H9 (cell line): ENCODE data around the gene ITGB7. TPM values are rescaled to one million over a fixed set of nuclear protein-coding genes. Genes with fewer than 3 reads are reported as not detected.

Source experiments
- DNase-seq: peaks from one replicate; pipeline ENCODE4 v3.0.0-alpha.2; 2017
- H2AFZ ChIP-seq: one replicate; pipeline ENCODE4 v1.6.1; 2013; ENCODE audit warnings: mild to moderate bottlenecking, low read length, control low read depth, moderate library complexity
- H2AK5ac ChIP-seq: 2 replicates; pipeline ENCODE4 v1.6.1; 2013; ENCODE audit warnings: low read length, control low read depth, mixed read lengths; ENCODE audit not compliant: insufficient read length
- H2BK120ac ChIP-seq: one replicate; pipeline ENCODE4 v1.6.1; 2013; ENCODE audit warnings: low read depth, mild to moderate bottlenecking, low read length, control low read depth, inconsistent platforms; ENCODE audit not compliant: poor library complexity, severe bottlenecking
- H2BK12ac ChIP-seq: 2 replicates; pipeline ENCODE4 v1.6.1; 2013; ENCODE audit warnings: low read length, control low read depth, mixed read lengths, low read depth; ENCODE audit not compliant: insufficient read length
- H2BK15ac ChIP-seq: 2 replicates; pipeline ENCODE4 v1.6.1; 2013; ENCODE audit warnings: low read depth, low read length, control low read depth
- H2BK20ac ChIP-seq: one replicate; pipeline ENCODE4 v1.6.1; 2013; ENCODE audit warnings: low read depth, mild to moderate bottlenecking, low read length, control low read depth, inconsistent platforms; ENCODE audit not compliant: poor library complexity, severe bottlenecking
- H2BK5ac ChIP-seq: 2 replicates; pipeline ENCODE4 v1.6.1; 2013; ENCODE audit warnings: low read length, control low read depth, mixed read lengths; ENCODE audit not compliant: insufficient read length
- H3K14ac ChIP-seq: 2 replicates; pipeline ENCODE4 v1.6.1; 2013; ENCODE audit warnings: low read length, control low read depth; ENCODE audit not compliant: insufficient read depth
- H3K18ac ChIP-seq: 2 replicates; pipeline ENCODE4 v1.6.1; 2013; ENCODE audit warnings: low read depth, mild to moderate bottlenecking, mixed read lengths, low read length, control low read depth; ENCODE audit not compliant: insufficient read length
- H3K23ac ChIP-seq: 2 replicates; pipeline ENCODE4 v1.6.1; 2013; ENCODE audit warnings: low read length, control low read depth, mixed read lengths, low read depth; ENCODE audit not compliant: insufficient read length
- H3K23me2 ChIP-seq: 2 replicates; pipeline ENCODE4 v1.6.1; 2013; ENCODE audit warnings: low read depth, mild to moderate bottlenecking, mixed read lengths, low read length, control low read depth; ENCODE audit not compliant: insufficient read length, poor library complexity, severe bottlenecking
- H3K27ac ChIP-seq: 2 replicates; pipeline ENCODE4 v1.5.1; 2013; ENCODE audit warnings: low read length, control low read depth, mixed read lengths, low read depth; ENCODE audit not compliant: insufficient read length
- H3K27me3 ChIP-seq: 2 replicates; pipeline ENCODE4 v1.6.1; 2013; ENCODE audit warnings: low read length, control low read depth, inconsistent platforms; ENCODE audit not compliant: insufficient read depth
- H3K4ac ChIP-seq: 2 replicates; pipeline ENCODE4 v1.6.1; 2013; ENCODE audit warnings: low read depth, mild to moderate bottlenecking, control low read depth, inconsistent platforms, low read length, moderate library complexity
- H3K4me1 ChIP-seq: 2 replicates; pipeline ENCODE4 v1.6.1; 2013; ENCODE audit warnings: low read length, control low read depth, inconsistent platforms; ENCODE audit not compliant: insufficient read depth
- H3K4me2 ChIP-seq: 2 replicates; pipeline ENCODE4 v1.6.1; 2013; ENCODE audit warnings: low read length, control low read depth, mixed read lengths; ENCODE audit not compliant: insufficient read length, insufficient read depth
- H3K56ac ChIP-seq: 2 replicates; pipeline ENCODE4 v1.6.1; 2013; ENCODE audit warnings: low read depth, mild to moderate bottlenecking, mixed read lengths, low read length, control low read depth; ENCODE audit not compliant: insufficient read length
- H3K79me1 ChIP-seq: 2 replicates; pipeline ENCODE4 v1.6.1; 2013; ENCODE audit warnings: low read depth, mild to moderate bottlenecking, moderate library complexity, low read length, control low read depth, inconsistent platforms; ENCODE audit not compliant: insufficient read depth, poor library complexity, severe bottlenecking
- H3K79me2 ChIP-seq: 2 replicates; pipeline ENCODE4 v1.6.1; 2013; ENCODE audit warnings: low read length, control low read depth, inconsistent platforms; ENCODE audit not compliant: insufficient read depth
- H3K9ac ChIP-seq: 2 replicates; pipeline ENCODE4 v1.6.1; 2013; ENCODE audit warnings: low read length, control low read depth, mixed read lengths; ENCODE audit not compliant: insufficient read length; ENCODE audit errors: extremely low read depth
- H3K9me3 ChIP-seq: one replicate; pipeline ENCODE4 v1.6.1; 2013; ENCODE audit warnings: low read depth, low read length, inconsistent platforms; ENCODE audit not compliant: control insufficient read depth
- H3T11ph ChIP-seq: one replicate; pipeline ENCODE4 v1.6.1; 2013; ENCODE audit warnings: mild to moderate bottlenecking, low read length, control low read depth, inconsistent platforms
- H4K20me1 ChIP-seq: one replicate; pipeline ENCODE4 v1.6.1; 2013; ENCODE audit not compliant: control insufficient read depth, insufficient read length, insufficient read depth
- H4K5ac ChIP-seq: 2 replicates; pipeline ENCODE4 v1.6.1; 2013; ENCODE audit warnings: low read depth, mild to moderate bottlenecking, mixed read lengths, low read length, control low read depth; ENCODE audit not compliant: insufficient read length
- H4K8ac ChIP-seq: replicated peaks from 2 replicates; pipeline ENCODE4 v1.6.1; 2013; ENCODE audit warnings: low read length, control low read depth, mixed read lengths, low read depth; ENCODE audit not compliant: insufficient read length
- H4K91ac ChIP-seq: 2 replicates; pipeline ENCODE4 v1.6.1; 2013; ENCODE audit warnings: low read depth, mild to moderate bottlenecking, moderate library complexity, mixed read lengths, low read length, control low read depth; ENCODE audit not compliant: insufficient read length
- H3K27ac Mint-ChIP-seq, 3 experiments: 2 replicates in 2 of 3; 3 replicates in 1 of 3; pipeline ENCODE4 v1.8.0; 2020 to 2021; ENCODE audit warnings: mixed read lengths in 3 of 3, mild to moderate bottlenecking in 1 of 3, moderate library complexity in 1 of 3
- H3K27me3 Mint-ChIP-seq: 2 replicates; pipeline ENCODE4 v1.8.0; 2021; ENCODE audit warnings: low read depth, mild to moderate bottlenecking, moderate library complexity, mixed read lengths
- H3K36me3 Mint-ChIP-seq, 3 experiments: 2 replicates in 2 of 3; 3 replicates in 1 of 3; pipeline ENCODE4 v1.8.0; 2020 to 2021; ENCODE audit warnings: low read depth in 3 of 3, mixed read lengths in 3 of 3; ENCODE audit not compliant: insufficient read depth in 1 of 3
- H3K4me1 Mint-ChIP-seq, 2 experiments: 2 replicates each; pipeline ENCODE4 v1.8.0; 2020; ENCODE audit warnings: mixed read lengths in 2 of 2
- H3K4me3 Mint-ChIP-seq, 2 experiments: 2 replicates in 1 of 2; 3 replicates in 1 of 2; pipeline ENCODE4 v1.8.0; 2020 to 2021; ENCODE audit warnings: mild to moderate bottlenecking in 2 of 2, mixed read lengths in 2 of 2, moderate library complexity in 1 of 2
- H3K9me3 Mint-ChIP-seq, 2 experiments: 2 replicates in 1 of 2; 3 replicates in 1 of 2; pipeline ENCODE4 v1.8.0; 2020; ENCODE audit warnings: mild to moderate bottlenecking in 2 of 2, mixed read lengths in 2 of 2, moderate library complexity in 1 of 2
- CTCF ChIP-seq: fragments of 200-600 bp; sonication (generic); conservative IDR thresholded peaks from 3 replicates; pipeline ENCODE4 v1.8.0; 2021; ENCODE audit warnings: antibody characterized with exemption, mild to moderate bottlenecking
- WGBS: extraction: QIAGEN DNeasy Blood & Tissue Kit; methylation state at CpG from one replicate; pipeline ENCODE4 v1.1.7; 2013; ENCODE audit warnings: missing lambda C conversion rate, low lambda C conversion rate, mixed read lengths; ENCODE audit not compliant: insufficient read length; ENCODE audit errors: extremely low coverage; 5-methylcytosine and 5-hydroxymethylcytosine counted together
- total RNA-seq: library from RNA; stranded (reverse); gene quantifications from 2 replicates; pipeline ENCODE4 v1.2.1, GENCODE V29; 2021

ITGB7 gene
- total RNA-seq, 1 experiment from 2014 or later, result 0.39 TPM

GRCh38 chr12:53192531-53193021 lies 14.5 kb downstream of the ITGB7 start:
- H2BK120ac ChIP-seq, result no peak overlapping the region
- H2AK5ac ChIP-seq, result no peak overlapping the region
- H3K14ac ChIP-seq, result no peak overlapping the region
- H3K23ac ChIP-seq, result no peak overlapping the region
- Mint-ChIP-seq H3K4me1 (peaks cover 14 to 15% of the 10 kb centered on the region in 2 experiments), H3K9me3 (no peaks in the 10 kb centered on the region), H3K36me3 (peaks cover 2 to 11% (median 3%) of the 10 kb centered on the region in 3 experiments; a peak in 6 of 7 replicates), H3K4me3 (no peak overlapping the region; a peak in 1 of 5 replicates), H3K27ac (no peak overlapping the region), H3K27me3 (peaks cover 67% of the 10 kb centered on the region)
- H4K8ac ChIP-seq, result no peak overlapping the region
- no peak overlapping the region for H2BK20ac ChIP-seq
- H4K20me1 ChIP-seq, result no peaks in the 10 kb centered on the region
- WGBS, result no CpG with 5 or more reads among the region's 14 CpGs
- H4K91ac ChIP-seq, result no peak overlapping the region
- H3T11ph ChIP-seq, result no peak overlapping the region
- H3K4me2 ChIP-seq, result no peak overlapping the region
- no peak overlapping the region for H2BK5ac ChIP-seq
- H3K4ac ChIP-seq, result no peak overlapping the region
- H2BK15ac ChIP-seq, result no peak overlapping the region
- no peak for DNase-seq
- no peak overlapping the region for H2BK12ac ChIP-seq
- no peaks in the 10 kb centered on the region for H3K79me1 ChIP-seq
- H3K23me2 ChIP-seq, result no peaks in the 10 kb centered on the region
- H3K27me3 ChIP-seq, result peaks cover 11% of the 10 kb centered on the region; the same call in 1 of the 2 replicates
- H4K5ac ChIP-seq, result no peak overlapping the region
- no peaks in the 10 kb centered on the region for H3K9me3 ChIP-seq
- no peak overlapping the region for H3K9ac ChIP-seq
- H2AFZ ChIP-seq, result no peak overlapping the region
- no peak overlapping the region for H3K56ac ChIP-seq
- H3K27ac ChIP-seq, result no peak overlapping the region
- TF ChIP-seq CTCF, result no peak
- H3K18ac ChIP-seq, result no peak overlapping the region
- no peaks in the 10 kb centered on the region for H3K4me1 ChIP-seq
- no peaks in the 10 kb centered on the region for H3K79me2 ChIP-seq
